ENCODE data around the gene RFPL2. TPM values are rescaled to one million over a fixed set of nuclear protein-coding genes. Genes with fewer than 3 reads are reported as not detected.
A peak's percentile ranks its signal among the peaks of the same experiment; 100 is the strongest.
"Not testable (repeated sequence)": the region's sequence is repeated elsewhere in the genome, so short reads cannot be mapped to it uniquely, and the experiment has no call there.

The RFPL2 gene
- total and polyA plus RNA-seq, 2 of the 13 experiments (the other 11 are each of a cell fraction or from before 2014, with no cell fraction given): not detected

DNA sequence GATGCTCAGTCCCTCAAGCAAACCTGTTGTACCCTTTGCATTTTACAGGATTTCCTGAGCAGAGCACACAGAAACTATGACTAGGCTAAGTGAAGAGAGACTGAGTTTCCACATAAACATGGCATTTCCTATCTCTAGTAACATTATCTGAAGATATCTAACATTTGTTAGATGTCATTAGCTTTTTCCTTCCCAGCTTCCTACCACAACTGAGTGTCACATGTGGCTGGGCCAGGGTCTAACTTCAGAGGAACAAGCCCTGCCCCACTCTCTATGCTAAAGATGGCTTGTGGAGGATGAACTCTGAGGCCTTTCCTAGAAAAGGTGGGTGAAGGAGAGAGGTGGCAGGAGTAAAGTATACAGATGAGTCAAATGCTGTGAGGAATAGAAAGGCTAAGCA lies 62.3 kb downstream of the RFPL2 start:
- peaks cover 0 to 2% of the 10 kb centered on the region in 2 experiments; a peak in 1 of 5 replicates for H3K27me3 ChIP-seq (ENCODE audit: control insufficient read depth in 1 of 2, insufficient read depth in 2 of 2, low read length in 2 of 2)
- H3K4me2 ChIP-seq (ENCODE audit: low read depth, low read length): no peak overlapping the region
- POLR2A ChIA-PET: no interaction called here
- no peaks in the 10 kb centered on the region for H4K20me1 ChIP-seq (ENCODE audit: insufficient read depth, low read length)
- no peak overlapping the region for H3K4me3 ChIP-seq (replicated peaks in 1 of 3; ENCODE audit: insufficient read depth in 1 of 3, low read depth in 2 of 3, low read length in 3 of 3)
- no peaks in the 10 kb centered on the region for H3K9me3 ChIP-seq (ENCODE audit: low read length)
- DNase-seq (ENCODE audit: low spot score) (no peak), FAIRE-seq (no peak), ATAC-seq (no peak)
- no peak for TF ChIP-seq MEF2D (CRISPR knock-in tag; IDR thresholded peaks at IDR 0.05)
- no peak for TF ChIP-seq RBM39 (IDR thresholded peaks at IDR 0.05; ENCODE audit: low read depth, low read length, poor library complexity, severe bottlenecking)
- H2AFZ ChIP-seq (ENCODE audit: low read length): no peak overlapping the region
- H3K9ac ChIP-seq (ENCODE audit: insufficient read depth, low read depth, low read length): no peak overlapping the region
- in situ Hi-C loops (cut with HindIII; ENCODE audit: extremely low pct_ligation_motif_present, low pct_unique_long_range_greater_than_20kb) (no loop called here), intact Hi-C loops (cut with micrococcal nuclease; ENCODE audit: unreplicated experiment) (no loop called here)
- BruUV-seq (replicated peaks): no TSS peak
- H3K4me1 ChIP-seq (ENCODE audit: insufficient read depth, low read length): peaks cover 5% of the 10 kb centered on the region; the same call in 1 of the 2 replicates
- CTCF ChIA-PET (ENCODE audit: low intra/inter-chr PET ratio, low total read pairs): no interaction called here
- H3K27ac ChIP-seq (ENCODE audit: extremely low read length, insufficient read depth, low read length): no peak overlapping the region
- H3K79me2 ChIP-seq (ENCODE audit: insufficient read depth, low read length): no peaks in the 10 kb centered on the region
- H3K36me3 ChIP-seq (replicated peaks in 1 of 2; ENCODE audit: control insufficient read depth in 1 of 2, insufficient read depth in 2 of 2, low read length in 2 of 2): no peaks in the 10 kb centered on the region

DNA sequence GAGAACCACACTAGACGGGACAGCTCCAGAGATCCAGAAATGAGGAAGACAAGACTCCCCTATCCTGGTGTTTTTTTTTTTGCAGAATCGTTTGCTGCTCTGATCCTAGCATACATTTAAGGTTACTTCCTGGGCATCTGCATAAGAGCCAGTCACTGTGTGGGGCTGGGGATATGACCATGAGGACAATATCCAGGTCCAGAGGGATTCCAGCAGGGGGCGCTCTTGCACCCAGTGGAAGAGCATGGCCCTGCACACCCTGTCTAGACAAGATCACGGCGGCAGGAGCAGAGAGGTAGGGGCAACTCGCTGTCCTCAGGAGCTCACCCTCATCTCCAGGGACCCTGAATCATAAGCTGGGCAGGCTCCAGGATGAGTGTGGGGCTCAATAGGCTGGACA lies 64.2 kb downstream of the RFPL2 start:
- POLR2A ChIA-PET; H3K27ac ChIP-seq (ENCODE audit: extremely low read length, insufficient read depth, low read length); BruUV-seq (replicated peaks); H3K9ac ChIP-seq (ENCODE audit: insufficient read depth, low read depth, low read length); H3K36me3 ChIP-seq (replicated peaks in 1 of 2; ENCODE audit: control insufficient read depth in 1 of 2, insufficient read depth in 2 of 2, low read length in 2 of 2); intact Hi-C loops (cut with micrococcal nuclease; ENCODE audit: unreplicated experiment); CTCF ChIA-PET (ENCODE audit: low intra/inter-chr PET ratio, low total read pairs); H3K27me3 ChIP-seq (ENCODE audit: control insufficient read depth in 1 of 2, insufficient read depth in 2 of 2, low read length in 2 of 2); H2AFZ ChIP-seq (ENCODE audit: low read length); in situ Hi-C loops (cut with HindIII; ENCODE audit: extremely low pct_ligation_motif_present, low pct_unique_long_range_greater_than_20kb); H3K4me1 ChIP-seq (ENCODE audit: insufficient read depth, low read length); DNase-seq (ENCODE audit: low spot score); H3K79me2 ChIP-seq (ENCODE audit: insufficient read depth, low read length); H4K20me1 ChIP-seq (ENCODE audit: insufficient read depth, low read length); H3K4me3 ChIP-seq (replicated peaks in 1 of 3; ENCODE audit: insufficient read depth in 1 of 3, low read depth in 2 of 3, low read length in 3 of 3); H3K9me3 ChIP-seq (ENCODE audit: low read length); H3K4me2 ChIP-seq (ENCODE audit: low read depth, low read length): not testable (repeated sequence)
- FAIRE-seq (peak; percentile 83), ATAC-seq (peak; percentile 82)
- TF ChIP-seq, protein P1, sequence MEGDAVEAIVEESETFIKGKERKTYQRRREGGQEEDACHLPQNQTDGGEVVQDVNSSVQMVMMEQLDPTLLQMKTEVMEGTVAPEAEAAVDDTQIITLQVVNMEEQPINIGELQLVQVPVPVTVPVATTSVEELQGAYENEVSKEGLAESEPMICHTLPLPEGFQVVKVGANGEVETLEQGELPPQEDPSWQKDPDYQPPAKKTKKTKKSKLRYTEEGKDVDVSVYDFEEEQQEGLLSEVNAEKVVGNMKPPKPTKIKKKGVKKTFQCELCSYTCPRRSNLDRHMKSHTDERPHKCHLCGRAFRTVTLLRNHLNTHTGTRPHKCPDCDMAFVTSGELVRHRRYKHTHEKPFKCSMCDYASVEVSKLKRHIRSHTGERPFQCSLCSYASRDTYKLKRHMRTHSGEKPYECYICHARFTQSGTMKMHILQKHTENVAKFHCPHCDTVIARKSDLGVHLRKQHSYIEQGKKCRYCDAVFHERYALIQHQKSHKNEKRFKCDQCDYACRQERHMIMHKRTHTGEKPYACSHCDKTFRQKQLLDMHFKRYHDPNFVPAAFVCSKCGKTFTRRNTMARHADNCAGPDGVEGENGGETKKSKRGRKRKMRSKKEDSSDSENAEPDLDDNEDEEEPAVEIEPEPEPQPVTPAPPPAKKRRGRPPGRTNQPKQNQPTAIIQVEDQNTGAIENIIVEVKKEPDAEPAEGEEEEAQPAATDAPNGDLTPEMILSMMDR (CRISPR knock-in tag; IDR thresholded peaks at IDR 0.05): 0 out of 2 replicates have a peak, but pooled peaks have one; percentile 17
- TF ChIP-seq STAG1 (CRISPR knock-in tag; IDR thresholded peaks at IDR 0.05): peak; percentile 42
- 19% methylated on average over 4 of the region's 6 CpGs for WGBS (ENCODE audit: low lambda C conversion rate)

Small RNAs within 50 kb of the gene (small RNA-seq; reads per million reads assigned to genes)
- gene RF02171 (ENCODE audit: insufficient read depth in 2 of 3, insufficient read length in 3 of 3, low read depth in 2 of 3, low replicate concordance in 1 of 3): 0 reads per million in 3 experiments

Other genes starting within 250 kb of the RFPL2 start
- not detected in 2 replicates for gene SLC5A1, start 161.8 kb downstream of the RFPL2 start, total RNA-seq (2016; rRNA removed; fragmentation: Illumina TruSeq; extraction: Trizol)
- gene SLC5A1, start 161.8 kb downstream of the RFPL2 start, polyA plus RNA-seq (2011; rRNA removed): not detected in 2 replicates
- not detected in 2 replicates for gene C22orf42, start 45.8 kb downstream of the RFPL2 start, total RNA-seq (2016; rRNA removed; fragmentation: Illumina TruSeq; extraction: Trizol)
- gene C22orf42, start 45.8 kb downstream of the RFPL2 start, polyA plus RNA-seq (2011; rRNA removed): not detected in 2 replicates
- not detected in 2 replicates for gene SLC5A4, start 50.3 kb upstream of the RFPL2 start, total RNA-seq (2016; rRNA removed; fragmentation: Illumina TruSeq; extraction: Trizol)
- gene SLC5A4, start 50.3 kb upstream of the RFPL2 start, polyA plus RNA-seq (2011; rRNA removed): not detected in 2 replicates
- gene RFPL3, start 152.8 kb upstream of the RFPL2 start, total RNA-seq (2016; rRNA removed; fragmentation: Illumina TruSeq; extraction: Trizol): not detected in 2 replicates
- not detected in 2 replicates for gene RFPL3, start 152.8 kb upstream of the RFPL2 start, polyA plus RNA-seq (2011; rRNA removed)
- gene RTCB, start 207.2 kb upstream of the RFPL2 start, total RNA-seq (2016; rRNA removed; fragmentation: Illumina TruSeq; extraction: Trizol): 167 and 227 TPM in 2 replicates
- gene RTCB, start 207.2 kb upstream of the RFPL2 start, polyA plus RNA-seq (2011; rRNA removed): 91.3 and 108 TPM in 2 replicates

All from HepG2 (cell line).